ENCODE measurements around the gene CASP14. TPM values are rescaled to one million over a fixed set of nuclear protein-coding genes. Genes with fewer than 3 reads are reported as not detected.
"Not testable (repeated sequence)": the region's sequence is repeated elsewhere in the genome, so short reads cannot be mapped to it uniquely, and the experiment has no call there.

CASP14 gene
- total and polyA plus RNA-seq, 4 experiments from 2014 or later = 0.09 TPM; not detected in 3

DNA sequence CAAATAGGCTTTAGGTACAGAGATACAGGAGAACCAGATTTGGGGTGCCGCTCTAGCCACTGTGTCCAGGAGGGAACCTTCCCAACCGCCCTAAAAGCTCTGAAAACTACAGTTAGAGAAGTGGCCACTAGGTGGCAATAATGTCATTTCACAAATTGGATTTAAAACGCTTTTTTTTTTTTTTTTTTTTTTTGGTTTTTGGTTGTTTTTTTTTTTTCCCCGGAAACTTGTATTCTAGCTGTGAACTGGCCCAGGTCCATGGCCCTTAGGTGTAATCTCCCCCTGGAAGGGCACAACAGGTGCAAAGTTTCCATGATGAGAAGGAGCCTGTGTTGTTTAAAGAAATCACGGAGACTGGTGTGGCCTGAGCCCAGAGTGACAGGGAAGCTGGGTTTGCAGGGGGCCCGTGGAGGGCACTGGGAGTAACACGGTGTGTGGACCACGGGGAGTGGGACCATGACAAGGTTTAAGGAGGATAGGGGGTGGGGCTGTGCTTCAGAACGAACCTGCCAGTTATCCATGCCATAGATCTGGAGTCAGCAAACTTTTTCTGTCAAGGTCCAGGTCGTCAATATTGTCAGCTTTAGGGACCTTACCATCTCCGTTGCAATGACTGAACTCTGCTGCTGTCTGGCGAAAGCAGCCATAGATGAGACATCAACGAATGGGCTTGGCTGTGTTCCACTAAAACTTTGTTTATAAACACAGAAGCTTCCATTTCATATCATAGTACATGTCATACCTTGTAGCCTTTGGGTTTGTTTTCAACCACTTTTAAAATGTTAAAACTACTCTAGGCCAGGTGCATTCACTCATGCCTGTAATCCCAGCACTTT is 42.9 kb downstream of the CASP14 start:
- Mint-ChIP-seq H3K36me3 (no peaks in the 10 kb centered on the region), H3K27ac (peak overlapping the region in 2 of 7 donors; percentile 63 to 65), H3K9me3 (peaks cover 0 to 1% (median 0%) of the 10 kb centered on the region in 8 donors), H3K4me1 (peaks cover 0 to 4% (median 3%) of the 10 kb centered on the region in 4 donors), H3K27me3 (peaks cover 5 to 8% of the 10 kb centered on the region in 2 donors), H3K4me3 (peak overlapping the region in 1 of 8 donors; percentile 8)
- H3K9me3 ChIP-seq (ENCODE audit: control insufficient read depth in 1 of 2, low read length in 2 of 2) = no peaks in the 10 kb centered on the region
- no peaks in the 10 kb centered on the region for H3K27me3 ChIP-seq (ENCODE audit: insufficient read depth, low read length)
- no peaks in the 10 kb centered on the region for H3K36me3 ChIP-seq (ENCODE audit: insufficient read depth, low read length)
- POLR2A ChIA-PET (ENCODE audit: partially characterized antibody) = interaction anchor here (0.9 to 1.1 kb wide), 2 partner anchors 8 to 327 kb away, joined by 3 to 4 read pairs; partner anchors contain the start of gene AKAP8L
- intact Hi-C loops (cut with micrococcal nuclease) = loop anchor here (1.0 to 2.0 kb wide), 3 partner anchors 58 to 464 kb away; partner anchors contain the start of gene AKAP8L
- CTCF ChIA-PET (ENCODE audit: partially characterized antibody) = interaction anchor here (0.6 to 3.5 kb wide), 22 partner anchors 8 to 1297 kb away, joined by 3 to 82 read pairs (median 4); partner anchors contain the start of gene AKAP8L
- peak; percentile 56 to 67 (median 65) for DNase-seq
- H3K4me1 ChIP-seq (ENCODE audit: insufficient read depth, low read length) = peaks cover 6% of the 10 kb centered on the region
- no peak overlapping the region for H3K27ac ChIP-seq (ENCODE audit: low read depth, low read length)
- H3K4me3 ChIP-seq (ENCODE audit: low read length in 2 of 2) = no peak overlapping the region

DNA sequence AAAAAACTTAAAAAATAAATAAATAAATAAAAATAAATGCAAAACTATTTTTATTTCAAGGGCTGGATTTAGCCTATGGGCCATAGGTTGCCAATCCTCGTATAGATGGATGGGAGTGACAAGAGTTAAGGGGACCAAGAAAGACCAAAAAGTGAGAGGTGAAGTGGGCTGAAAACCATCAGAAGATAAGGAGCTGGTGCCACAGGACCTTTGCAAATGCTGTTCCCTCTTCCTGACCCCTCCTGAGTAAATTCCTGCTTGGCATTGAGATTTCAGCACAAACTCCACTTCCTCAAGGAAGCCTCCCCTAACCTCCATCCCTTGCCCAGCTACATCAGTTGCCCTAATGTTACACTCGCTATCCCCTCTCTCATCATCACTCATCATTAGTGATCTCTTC is 43.7 kb downstream of the CASP14 start:
- H3K4me3 Mint-ChIP-seq = no peak overlapping the region
- Histone ChIP-seq H3K4me1 (ENCODE audit: insufficient read depth, low read length) (peaks cover 6% of the 10 kb centered on the region), H3K27ac (ENCODE audit: low read depth, low read length) (no peak overlapping the region), H3K9me3 (ENCODE audit: control insufficient read depth in 1 of 2, low read length in 2 of 2) (no peaks in the 10 kb centered on the region), H3K27me3 (ENCODE audit: insufficient read depth, low read length) (no peaks in the 10 kb centered on the region), H3K36me3 (ENCODE audit: insufficient read depth, low read length) (no peaks in the 10 kb centered on the region), H3K4me3 (ENCODE audit: low read length in 2 of 2) (no peak overlapping the region)
- ChIA-PET CTCF (ENCODE audit: partially characterized antibody) (interaction anchor here (0.9 to 3.5 kb wide), 11 partner anchors 8 to 468 kb away, joined by 3 to 82 read pairs (median 5); partner anchors contain the start of gene AKAP8L), POLR2A (ENCODE audit: partially characterized antibody) (no interaction called here)
- no peak for DNase-seq
- no peak overlapping the region for H3K27ac Mint-ChIP-seq
- H3K27me3 Mint-ChIP-seq = peaks cover 3% of the 10 kb centered on the region in 2 donors
- no peaks in the 10 kb centered on the region for H3K9me3 Mint-ChIP-seq
- intact Hi-C loops (cut with micrococcal nuclease) = loop anchor here (2.0 kb wide), 1 partner anchor 326 kb away; the partner anchor contains the start of gene AKAP8L
- H3K36me3 Mint-ChIP-seq = no peaks in the 10 kb centered on the region
- peaks cover 0 to 4% (median 3%) of the 10 kb centered on the region in 4 donors for H3K4me1 Mint-ChIP-seq

DNA sequence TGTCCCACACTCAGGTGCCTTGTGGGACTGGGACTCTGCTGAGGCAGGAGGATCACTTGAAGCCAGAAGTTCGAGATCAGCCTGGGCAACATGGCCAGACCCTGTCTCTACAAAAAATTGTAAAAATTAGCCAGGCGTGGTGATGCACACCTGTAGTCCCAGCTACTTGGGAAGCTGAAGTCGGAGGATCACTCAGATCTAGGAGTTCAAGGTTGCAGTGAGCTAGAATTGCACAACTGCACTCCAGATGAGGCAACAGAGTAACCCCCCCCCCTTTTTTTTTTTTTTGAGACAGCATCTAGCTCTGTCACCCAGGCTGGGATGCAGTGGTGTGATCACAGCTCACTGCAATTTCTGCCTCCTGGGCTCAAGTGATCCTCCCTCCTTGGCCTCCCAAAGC is 46.9 kb downstream of the CASP14 start:
- intact Hi-C loops (cut with micrococcal nuclease) = no loop called here
- Histone ChIP-seq H3K27me3 (ENCODE audit: insufficient read depth, low read length) (no peaks in the 10 kb centered on the region), H3K27ac (ENCODE audit: low read depth, low read length) (no peak overlapping the region), H3K4me1 (ENCODE audit: insufficient read depth, low read length) (peaks cover 6% of the 10 kb centered on the region), H3K9me3 (ENCODE audit: control insufficient read depth in 1 of 2, low read length in 2 of 2) (no peaks in the 10 kb centered on the region), H3K36me3 (ENCODE audit: insufficient read depth, low read length) (no peaks in the 10 kb centered on the region), H3K4me3 (ENCODE audit: low read length in 2 of 2) (no peak overlapping the region)
- DNase-seq = no peak
- Mint-ChIP-seq H3K4me3 (no peak overlapping the region), H3K27ac (no peak overlapping the region), H3K36me3 (no peaks in the 10 kb centered on the region), H3K9me3 (peaks cover 0 to under 1% (median 0%) of the 10 kb centered on the region in 8 donors), H3K4me1 (peaks cover 0 to 4% (median 3%) of the 10 kb centered on the region in 4 donors), H3K27me3 (peaks cover 3 to 8% of the 10 kb centered on the region in 2 donors)
- POLR2A ChIA-PET (ENCODE audit: partially characterized antibody) = no interaction called here
- CTCF ChIA-PET (ENCODE audit: partially characterized antibody) = interaction anchor here (0.7 to 1.1 kb wide), 2 partner anchors 55 to 236 kb away, joined by 4 to 5 read pairs; partner anchors contain the start of gene BRD4

DNA sequence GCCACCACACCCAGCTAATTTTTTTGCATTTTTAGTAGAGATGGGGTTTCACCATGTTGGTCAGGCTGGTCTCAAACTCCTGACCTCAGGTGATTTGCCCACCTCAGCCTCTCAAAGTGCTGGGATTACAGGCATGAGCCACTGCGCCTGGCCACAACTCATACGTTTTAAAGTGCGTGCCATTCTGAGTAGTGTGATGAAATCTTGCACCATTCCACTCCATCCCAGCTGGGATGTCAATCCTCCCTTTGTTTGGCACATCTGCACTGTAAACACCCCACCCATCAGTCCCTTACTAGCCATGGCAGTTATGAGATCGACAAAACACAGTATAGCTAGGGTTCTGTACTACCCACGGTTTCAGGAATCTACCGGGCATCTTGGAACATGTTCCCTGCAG is 48.7 kb downstream of the CASP14 start:
- H3K27me3 ChIP-seq (ENCODE audit: insufficient read depth, low read length); H3K4me1 Mint-ChIP-seq; H3K36me3 ChIP-seq (ENCODE audit: insufficient read depth, low read length); H3K36me3 Mint-ChIP-seq; H3K27ac Mint-ChIP-seq; H3K4me3 Mint-ChIP-seq; H3K4me3 ChIP-seq (ENCODE audit: low read length in 2 of 2); DNase-seq; H3K27ac ChIP-seq (ENCODE audit: low read depth, low read length); H3K4me1 ChIP-seq (ENCODE audit: insufficient read depth, low read length); H3K9me3 ChIP-seq (ENCODE audit: control insufficient read depth in 1 of 2, low read length in 2 of 2); POLR2A ChIA-PET (ENCODE audit: partially characterized antibody): not testable (repeated sequence)
- intact Hi-C loops (cut with micrococcal nuclease) = loop anchor here (2.0 kb wide), 1 partner anchor 35 kb away; no protein-coding TSS in a partner anchor
- peaks cover 6 to 11% of the 10 kb centered on the region in 2 donors for H3K27me3 Mint-ChIP-seq
- peaks cover 0 to 11% (median 6%) of the 10 kb centered on the region in 8 donors for H3K9me3 Mint-ChIP-seq
- CTCF ChIA-PET (ENCODE audit: partially characterized antibody) = interaction anchor here (6.6 kb wide), 1 partner anchor 53 kb away, joined by 74 read pairs; no protein-coding TSS in a partner anchor

DNA sequence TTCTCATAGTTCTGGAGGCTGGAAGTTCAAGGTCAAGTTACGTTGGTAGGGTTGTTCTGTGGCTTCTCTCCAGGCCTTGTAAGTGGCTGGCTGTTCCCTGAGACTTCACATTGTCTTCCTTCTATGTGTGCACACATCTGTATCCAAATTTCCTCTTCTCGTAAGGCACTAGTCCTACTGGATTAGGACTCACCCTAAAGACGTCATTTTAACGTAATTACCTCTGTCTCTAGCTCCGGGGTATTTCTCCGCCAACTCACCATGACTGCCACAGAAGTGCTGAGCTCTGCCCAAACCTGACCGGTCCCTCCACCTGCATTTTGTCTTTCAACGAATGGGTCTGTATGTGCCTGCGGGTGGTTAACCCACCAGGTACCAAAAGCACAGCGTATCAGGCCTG is 49.2 kb downstream of the CASP14 start:
- peaks cover 0 to 1% of the 10 kb centered on the region in 2 donors for H3K9me3 ChIP-seq (ENCODE audit: control insufficient read depth in 1 of 2, low read length in 2 of 2)
- intact Hi-C loops (cut with micrococcal nuclease) = loop anchor here (2.0 kb wide), 1 partner anchor 34 kb away; no protein-coding TSS in a partner anchor
- peaks cover 0 to 15% (median 10%) of the 10 kb centered on the region in 8 donors for H3K9me3 Mint-ChIP-seq
- no peak overlapping the region for H3K4me3 Mint-ChIP-seq
- H3K27me3 Mint-ChIP-seq = peaks cover 6 to 11% of the 10 kb centered on the region in 2 donors
- H3K36me3 Mint-ChIP-seq = peaks cover 0 to 2% of the 10 kb centered on the region in 2 donors
- H3K27ac Mint-ChIP-seq = peak overlapping the region in 1 of 7 donors; percentile 14
- POLR2A ChIA-PET (ENCODE audit: partially characterized antibody) = no interaction called here
- H3K27me3 ChIP-seq (ENCODE audit: insufficient read depth, low read length) = no peaks in the 10 kb centered on the region
- no peak overlapping the region for H3K27ac ChIP-seq (ENCODE audit: low read depth, low read length)
- no peak for DNase-seq
- no peaks in the 10 kb centered on the region for H3K4me1 ChIP-seq (ENCODE audit: insufficient read depth, low read length)
- no peaks in the 10 kb centered on the region for H3K4me1 Mint-ChIP-seq
- H3K4me3 ChIP-seq (ENCODE audit: low read length in 2 of 2) = no peak overlapping the region
- no peaks in the 10 kb centered on the region for H3K36me3 ChIP-seq (ENCODE audit: insufficient read depth, low read length)
- CTCF ChIA-PET (ENCODE audit: partially characterized antibody) = interaction anchor here (6.6 kb wide), 1 partner anchor 52 kb away, joined by 74 read pairs; no protein-coding TSS in a partner anchor

DNA sequence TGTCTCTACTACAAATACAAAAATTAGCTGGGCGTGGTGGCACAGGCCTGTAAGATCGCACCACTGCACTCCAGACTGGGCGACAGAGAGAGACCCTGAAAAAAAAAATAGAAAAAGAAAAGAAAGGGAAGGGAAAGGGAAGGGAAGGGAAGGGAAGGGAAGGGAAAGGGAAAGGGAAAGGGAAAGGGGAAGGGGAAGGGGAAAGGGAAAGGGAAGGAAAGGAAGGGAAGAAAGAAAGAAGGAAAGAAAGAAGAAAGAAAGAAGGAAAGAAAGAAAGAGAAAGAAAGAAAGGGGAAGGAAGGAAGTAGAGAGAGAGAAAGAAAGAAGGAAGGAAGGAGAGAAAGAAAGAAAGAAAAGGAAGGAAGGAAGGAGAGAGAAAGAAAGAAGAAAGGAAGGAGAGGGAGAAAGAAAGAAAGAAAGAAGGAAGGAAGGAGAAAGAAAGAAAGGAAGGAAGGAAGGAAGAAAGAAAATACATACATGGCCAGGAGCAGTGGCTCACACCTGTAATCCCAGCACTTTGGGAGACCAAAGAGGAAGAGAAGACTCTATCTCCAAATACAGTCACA is 49.8 kb downstream of the CASP14 start:
- Histone ChIP-seq H3K9me3 (ENCODE audit: control insufficient read depth in 1 of 2, low read length in 2 of 2) (peaks cover 0 to 5% of the 10 kb centered on the region in 2 donors), H3K27me3 (ENCODE audit: insufficient read depth, low read length) (no peaks in the 10 kb centered on the region), H3K27ac (ENCODE audit: low read depth, low read length) (no peak overlapping the region), H3K4me1 (ENCODE audit: insufficient read depth, low read length) (no peaks in the 10 kb centered on the region), H3K4me3 (ENCODE audit: low read length in 2 of 2) (no peak overlapping the region), H3K36me3 (ENCODE audit: insufficient read depth, low read length) (no peaks in the 10 kb centered on the region)
- Mint-ChIP-seq H3K27me3 (peaks cover 6 to 11% of the 10 kb centered on the region in 2 donors), H3K9me3 (peaks cover under 1 to 21% (median 14%) of the 10 kb centered on the region in 8 donors), H3K4me3 (no peak overlapping the region), H3K27ac (peak overlapping the region in 1 of 7 donors; percentile 72), H3K4me1 (no peaks in the 10 kb centered on the region), H3K36me3 (peaks cover 1 to 3% of the 10 kb centered on the region in 2 donors)
- no peak for DNase-seq
- ChIA-PET CTCF (ENCODE audit: partially characterized antibody) (interaction anchor here (1.0 to 6.6 kb wide), 3 partner anchors 9 to 51 kb away, joined by 3 to 74 read pairs (median 3); no protein-coding TSS in a partner anchor), POLR2A (ENCODE audit: partially characterized antibody) (no interaction called here)
- intact Hi-C loops (cut with micrococcal nuclease) = loop anchor here (2.0 kb wide), 1 partner anchor 34 kb away; no protein-coding TSS in a partner anchor
